Right cardiac atrium (tissue), 5 donors: ENCODE data around the gene GORASP2. TPM values are rescaled to one million over a fixed set of nuclear protein-coding genes. Genes with fewer than 3 reads are reported as not detected.

Source experiments
- ATAC-seq, 2 donors: fragments of 200-7000 bp; cut with Tn5 transposase; one replicate each; pipeline versions ENCODE4 v1.8.0 to v1.9.1; 2020; ENCODE audit warnings: moderate library complexity in 2 of 2, mild to moderate bottlenecking in 1 of 2
- DNase-seq, 3 donors: peaks; one replicate each; pipeline ENCODE4 v3.0.0-alpha.2; 2020
- H3K27ac ChIP-seq: one replicate; pipeline ENCODE4 v1.5.1; 2013; ENCODE audit warnings: mild to moderate bottlenecking, low read length, control low read depth, moderate library complexity
- H3K27me3 ChIP-seq: one replicate; pipeline ENCODE4 v1.6.1; 2013; ENCODE audit not compliant: control insufficient read depth, insufficient read depth
- H3K4me1 ChIP-seq: one replicate; pipeline ENCODE4 v1.6.1; 2013; ENCODE audit warnings: low read length; ENCODE audit not compliant: control insufficient read depth, insufficient read depth
- H3K4me3 ChIP-seq: one replicate; pipeline ENCODE4 v1.5.1; 2013; ENCODE audit warnings: low read length, control low read depth
- H3K9me3 ChIP-seq: one replicate; pipeline ENCODE4 v1.6.1; 2013; ENCODE audit warnings: low read length; ENCODE audit not compliant: control insufficient read depth
- WGBS: extraction: QIAGEN DNeasy Blood & Tissue Kit; methylation state at CpG from one replicate; pipeline ENCODE4 v1.1.7; 2013; 5-methylcytosine and 5-hydroxymethylcytosine counted together
- intact Hi-C, 4 donors: fragments of 100-400 bp; cut with DNase I; formaldehyde crosslinking; loops; one replicate each; pipeline versions ENCODE4 v1.11.0 to v1.14.0; 2022 to 2023
- polyA plus RNA-seq: library from polyadenylated mRNA; stranded (reverse); fragments of 200-250 nt; gene quantifications from one replicate; pipeline ENCODE4 v1.2.3, GENCODE V29; 2013
- total RNA-seq, 4 donors: library from RNA; stranded (reverse); fragmentation: NEBNext Ultra II Directional; extraction: Animal tissue kit (Norgen Biotek cat#: 25700); gene quantifications; one replicate each; pipeline ENCODE4 v1.2.1, GENCODE V29; 2021
- donor health status: healthy with polysubstance abuse.
- donor health status: DM: no; HTN: yes; CAD: no.
- donor health status: DM: no; HTN: no; CAD: no.
- donor health status: DM: no; HTN: yes; CAD: no; lungs with severe emphysema.
- donor health status: DM: yes; HTN: yes; CAD: no.

Gene GORASP2
- total and polyA plus RNA-seq, 5 donors, result 39.5 to 74.7 (median 68.8) TPM

DNA sequence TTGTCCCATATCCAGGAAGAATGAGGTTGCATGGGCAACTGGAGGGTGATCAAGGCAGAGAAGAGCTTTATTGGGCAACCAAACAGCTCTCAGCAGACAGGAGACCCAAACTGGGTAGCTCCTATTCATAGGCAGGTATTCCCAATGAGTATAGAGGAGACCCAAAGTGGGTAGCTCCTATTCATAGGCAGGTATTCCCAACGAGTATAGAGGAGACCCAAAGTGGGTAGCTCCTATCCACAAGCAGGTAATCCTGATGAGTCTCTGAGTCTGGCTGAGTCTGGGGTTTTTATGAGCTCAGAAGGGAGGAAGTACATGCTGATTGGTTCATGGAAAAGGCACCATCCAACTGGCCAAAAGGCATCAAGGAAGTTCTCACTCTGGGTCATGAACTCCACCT lies 5.3 kb upstream of the GORASP2 start:
- Histone ChIP-seq H3K27me3 (no peaks in the 10 kb centered on the region), H3K4me3 (no peak overlapping the region), H3K9me3 (no peaks in the 10 kb centered on the region), H3K4me1 (no peaks in the 10 kb centered on the region), H3K27ac (no peak overlapping the region)
- 86% methylated on average over 1 of the region's 1 CpG for WGBS
- no peak for DNase-seq
- no peak for ATAC-seq
- intact Hi-C loops, result no loop called here

DNA sequence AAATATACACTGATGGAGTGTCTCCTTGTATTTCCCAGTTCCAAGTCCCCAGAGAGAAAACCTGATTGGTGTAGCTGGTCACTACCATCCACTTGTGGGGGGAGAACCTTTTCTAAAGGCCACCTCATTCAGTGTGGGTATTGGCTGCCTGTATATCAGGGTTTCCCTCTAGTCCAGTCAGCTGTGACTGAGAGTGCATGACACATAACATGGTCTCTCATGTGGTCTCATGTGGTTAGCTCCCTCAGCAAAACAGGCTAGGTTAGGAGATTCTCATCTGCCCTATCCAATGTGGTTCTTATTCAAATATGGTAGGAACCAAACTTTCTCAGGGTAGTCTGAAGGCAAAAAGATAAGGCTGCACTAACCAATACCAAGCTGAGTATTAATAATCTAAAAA lies 4.1 kb upstream of the GORASP2 start:
- H3K4me3 ChIP-seq, result no peak overlapping the region
- no peak for DNase-seq
- H3K27ac ChIP-seq, result no peak overlapping the region
- H3K9me3 ChIP-seq, result no peaks in the 10 kb centered on the region
- H3K27me3 ChIP-seq, result no peaks in the 10 kb centered on the region
- intact Hi-C loops, result no loop called here
- ATAC-seq, result no peak
- H3K4me1 ChIP-seq, result no peaks in the 10 kb centered on the region

DNA sequence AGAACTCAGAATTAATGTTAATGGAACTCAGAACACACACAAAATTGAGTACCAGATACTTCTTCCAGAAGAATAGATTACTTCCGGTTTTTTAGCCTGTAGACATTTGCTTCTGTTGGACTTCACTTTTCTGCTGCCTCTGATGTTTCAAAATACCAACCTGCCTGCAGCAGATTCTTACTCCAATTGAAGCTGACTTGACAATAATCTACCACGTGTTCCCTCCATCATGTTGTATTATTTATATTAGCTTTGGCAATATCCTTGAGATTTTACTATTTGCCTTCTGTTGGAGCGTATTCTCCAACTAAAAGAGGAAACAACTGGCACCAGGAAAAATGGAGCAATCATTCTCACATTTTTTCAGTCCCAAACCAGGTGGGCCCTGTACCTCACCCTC lies 3.1 kb upstream of the GORASP2 start:
- intact Hi-C loops, result no loop called here
- H3K4me1 ChIP-seq, result no peaks in the 10 kb centered on the region
- 87% methylated on average over 3 of the region's 3 CpGs for WGBS
- no peak for ATAC-seq
- DNase-seq, result no peak
- H3K27ac ChIP-seq, result no peak overlapping the region
- no peaks in the 10 kb centered on the region for H3K27me3 ChIP-seq
- no peak overlapping the region for H3K4me3 ChIP-seq
- H3K9me3 ChIP-seq, result no peaks in the 10 kb centered on the region

DNA sequence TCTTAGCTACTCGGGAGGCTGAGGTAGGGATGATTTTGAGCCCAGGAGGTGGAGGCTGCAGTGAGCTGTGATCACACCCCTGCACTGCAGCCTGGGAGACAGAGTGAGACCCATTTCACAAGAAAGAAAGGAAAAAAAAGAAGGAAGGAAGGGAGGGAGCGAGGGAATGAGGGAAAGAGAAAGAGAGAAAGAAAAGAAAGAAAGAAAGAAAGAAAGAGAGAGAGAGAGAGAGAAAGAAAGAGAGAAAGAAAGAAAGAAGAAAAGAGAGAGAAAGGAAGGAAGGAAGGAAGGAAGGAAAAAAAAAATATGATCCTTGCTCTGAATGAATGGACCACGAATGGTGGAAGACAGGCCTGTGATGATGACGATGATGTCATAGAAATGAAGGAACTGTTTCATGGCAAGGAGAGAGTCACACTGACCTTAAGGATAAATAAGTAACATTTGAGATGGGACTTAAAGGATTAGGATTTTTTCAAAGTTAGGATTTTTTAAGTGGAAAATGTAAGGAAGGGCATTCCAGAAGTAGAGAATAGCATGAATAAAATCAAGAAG lies 2.2 kb upstream of the GORASP2 start:
- 90% methylated on average over 4 of the region's 4 CpGs for WGBS
- no peaks in the 10 kb centered on the region for H3K27me3 ChIP-seq
- no peaks in the 10 kb centered on the region for H3K4me1 ChIP-seq
- no peak overlapping the region for H3K27ac ChIP-seq
- H3K9me3 ChIP-seq, result no peaks in the 10 kb centered on the region
- ATAC-seq, result no peak
- DNase-seq, result no peak
- intact Hi-C loops, result no loop called here
- H3K4me3 ChIP-seq, result no peak overlapping the region

DNA sequence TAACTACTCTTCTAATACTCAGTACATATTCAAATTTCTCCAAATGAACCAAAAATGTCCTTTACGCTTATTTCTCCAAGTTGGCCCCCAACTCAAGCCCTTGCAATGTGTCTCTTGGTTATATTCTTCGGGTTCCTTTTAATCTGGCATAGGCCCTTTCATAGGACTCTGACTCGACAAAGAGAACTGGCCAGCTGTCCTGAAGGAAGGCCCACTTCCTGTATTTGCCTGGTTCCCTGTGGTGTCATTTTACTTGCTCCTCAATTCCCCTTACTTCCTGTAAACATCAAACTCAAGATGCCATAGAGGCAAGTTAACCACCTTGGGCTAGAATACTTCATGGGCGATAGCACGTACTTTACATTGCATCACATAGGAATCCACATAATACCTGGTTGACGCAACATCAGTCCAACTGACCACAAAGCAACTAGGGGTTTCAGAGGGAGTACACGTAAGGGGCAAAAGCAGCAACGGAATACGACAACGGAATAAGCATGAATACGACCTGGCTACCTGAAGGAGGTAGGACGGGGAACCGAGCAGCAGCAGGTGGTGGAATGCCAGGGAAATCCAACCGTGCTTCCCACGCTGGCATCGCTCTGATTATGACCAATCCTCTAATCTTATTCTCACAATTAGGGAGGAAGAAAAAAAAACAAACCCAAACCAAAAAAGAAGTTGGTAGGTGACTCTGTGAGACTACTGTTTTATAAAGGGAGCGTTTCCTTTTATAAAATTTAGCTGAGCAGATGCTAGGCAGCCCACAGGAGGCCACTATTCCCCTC lies 823 bp upstream of the GORASP2 start:
- ATAC-seq (no peak), DNase-seq (peak in 1 of 3 donors; percentile 59)
- Histone ChIP-seq H3K4me1 (no peaks in the 10 kb centered on the region), H3K27ac (peak overlapping the region; percentile 47), H3K4me3 (peak overlapping the region; percentile 18), H3K27me3 (no peaks in the 10 kb centered on the region), H3K9me3 (no peaks in the 10 kb centered on the region)
- WGBS, result 65% methylated on average over 17 of the region's 17 CpGs
- intact Hi-C loops, result no loop called here

DNA sequence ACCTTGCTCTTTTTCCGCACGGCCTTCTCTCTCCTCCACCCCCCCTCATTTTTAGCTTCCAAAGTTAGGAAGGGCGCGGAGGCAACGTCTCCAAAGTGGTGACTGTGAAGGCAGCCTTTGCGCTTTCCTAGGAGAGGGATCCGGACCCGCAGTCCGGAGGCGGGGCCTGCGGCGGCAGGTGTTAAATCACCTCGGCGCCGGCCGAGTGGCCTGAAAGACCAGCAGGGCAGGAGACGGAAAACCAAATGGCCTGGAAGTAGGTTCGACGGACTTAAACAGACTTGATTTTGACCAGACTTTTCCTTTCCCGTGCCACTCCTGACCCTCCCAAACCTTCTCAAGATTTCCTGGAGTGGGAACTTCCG lies 615 bp downstream of the GORASP2 start:
- 0% methylated on average over 21 of the region's 21 CpGs for WGBS
- Histone ChIP-seq H3K4me3 (peak overlapping the region; percentile 70), H3K4me1 (no peaks in the 10 kb centered on the region), H3K27me3 (no peaks in the 10 kb centered on the region), H3K9me3 (no peaks in the 10 kb centered on the region), H3K27ac (peak overlapping the region; percentile 62)
- peak; percentile 47 to 77 (median 77) for DNase-seq
- intact Hi-C loops, result no loop called here
- peak; percentile 6 for ATAC-seq

DNA sequence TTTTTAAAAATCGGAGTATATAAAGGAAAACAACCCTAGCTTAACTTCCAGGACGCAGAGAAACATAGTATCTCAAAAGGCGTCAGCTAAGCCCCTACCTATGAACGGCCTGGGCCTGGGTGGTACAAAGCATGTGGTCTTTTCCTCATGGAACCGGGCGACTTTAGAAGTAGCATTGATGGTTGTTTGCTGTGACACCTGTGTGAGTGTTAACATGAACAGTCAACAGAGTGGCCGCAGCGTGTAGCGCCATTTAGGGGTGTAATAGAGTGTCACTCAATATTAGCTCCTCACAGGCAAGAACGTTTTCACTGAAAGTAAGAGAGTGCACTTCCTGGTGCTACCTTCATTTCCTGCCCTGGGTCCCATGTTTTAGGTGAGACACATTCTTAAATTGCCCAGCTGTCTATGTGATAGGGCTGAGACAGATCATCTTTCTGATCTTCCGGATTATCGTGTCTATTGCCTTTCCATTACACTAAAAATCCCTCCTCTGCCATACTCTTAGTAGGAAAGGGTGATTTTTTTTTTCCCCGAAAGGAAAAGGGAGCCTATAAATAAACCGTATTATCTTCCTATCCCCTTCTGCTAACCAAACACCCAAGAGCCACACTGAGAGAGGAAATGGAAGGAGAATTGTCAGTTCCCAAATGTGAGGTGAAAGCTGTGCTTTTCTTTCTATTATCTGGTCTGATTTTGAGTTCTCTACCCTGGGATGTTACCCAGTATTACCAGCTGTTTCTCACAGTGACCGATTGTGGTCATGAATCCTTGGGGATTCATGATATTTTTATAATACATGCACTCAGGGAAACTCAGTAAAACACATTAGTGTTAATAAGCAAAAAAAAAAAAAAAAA lies 1.3 kb downstream of the GORASP2 start:
- Histone ChIP-seq H3K9me3 (no peaks in the 10 kb centered on the region), H3K27me3 (no peaks in the 10 kb centered on the region), H3K27ac (peak overlapping the region; percentile 57), H3K4me1 (no peaks in the 10 kb centered on the region), H3K4me3 (peak overlapping the region; percentile 70)
- 2% methylated on average over 15 of the region's 15 CpGs for WGBS
- ATAC-seq (peak in 1 of 2 donors; percentile 1), DNase-seq (peak in 1 of 3 donors; percentile 33)
- intact Hi-C loops, result no loop called here

DNA sequence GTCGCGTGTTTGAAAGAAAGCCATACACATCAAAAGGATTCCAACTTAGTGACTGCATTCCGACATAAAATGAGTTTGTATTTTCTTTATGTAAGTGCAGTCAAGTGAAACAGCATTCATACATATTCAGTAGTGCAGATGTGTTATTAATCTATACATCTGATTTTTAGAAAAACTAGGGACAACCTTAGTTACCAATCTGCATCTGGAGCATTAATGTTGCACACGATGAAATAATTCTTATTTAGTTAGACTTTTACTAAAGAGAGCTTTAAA lies 1.9 kb downstream of the GORASP2 start:
- H3K9me3 ChIP-seq, result no peaks in the 10 kb centered on the region
- no peak for DNase-seq
- ATAC-seq, result no peak
- intact Hi-C loops, result no loop called here
- no peaks in the 10 kb centered on the region for H3K4me1 ChIP-seq
- H3K27ac ChIP-seq, result no peak overlapping the region
- 29% methylated on average over 4 of the region's 4 CpGs for WGBS
- H3K27me3 ChIP-seq, result no peaks in the 10 kb centered on the region
- H3K4me3 ChIP-seq, result peak overlapping the region; percentile 70

DNA sequence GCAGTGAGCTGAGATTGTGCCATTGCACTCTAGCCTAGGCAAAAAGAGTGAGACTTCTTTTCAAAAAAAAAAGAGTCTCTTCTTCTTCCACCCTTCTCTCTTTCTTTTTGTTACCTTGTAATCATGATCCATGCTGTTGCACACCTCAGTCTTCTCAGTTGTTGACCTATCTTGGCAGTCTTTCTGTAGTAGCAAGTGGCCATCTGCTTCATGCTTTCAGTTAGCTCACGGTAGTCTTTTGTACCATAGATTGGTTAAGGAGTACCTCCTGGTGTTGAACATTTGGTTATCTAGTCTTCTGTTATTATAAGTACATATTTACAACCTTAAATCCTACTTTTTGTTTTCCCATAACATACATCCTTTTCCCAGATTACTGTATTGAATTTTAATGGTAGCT lies 3.1 kb downstream of the GORASP2 start:
- Histone ChIP-seq H3K9me3 (no peaks in the 10 kb centered on the region), H3K4me1 (no peaks in the 10 kb centered on the region), H3K27ac (no peak overlapping the region), H3K27me3 (no peaks in the 10 kb centered on the region), H3K4me3 (no peak overlapping the region)
- ATAC-seq (no peak), DNase-seq (no peak)
- intact Hi-C loops, result no loop called here
- WGBS, result 65% methylated on average over 1 of the region's 1 CpG

DNA sequence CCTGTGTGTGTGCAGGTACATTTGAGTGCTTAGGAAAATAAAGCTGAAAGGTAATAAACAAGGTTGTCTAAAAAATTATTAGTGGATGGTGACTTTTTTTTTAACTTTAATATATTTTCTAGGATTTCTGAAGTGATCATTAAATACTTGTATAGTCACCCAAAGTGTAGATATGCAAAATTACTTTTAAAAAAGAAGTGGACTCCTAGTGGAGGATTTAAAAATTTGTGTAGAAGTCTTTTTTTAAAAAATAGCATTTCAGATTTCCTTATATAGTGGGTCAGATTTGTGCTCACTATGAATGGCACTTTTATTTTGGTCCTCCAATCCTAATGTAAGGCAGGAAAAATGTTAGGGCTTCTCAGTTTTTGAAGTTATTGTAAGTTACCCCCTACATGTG lies 3.9 kb downstream of the GORASP2 start:
- H3K27me3 ChIP-seq, result no peaks in the 10 kb centered on the region
- no peak for ATAC-seq
- no peak overlapping the region for H3K4me3 ChIP-seq
- DNase-seq, result no peak
- no peaks in the 10 kb centered on the region for H3K4me1 ChIP-seq
- H3K27ac ChIP-seq, result no peak overlapping the region
- intact Hi-C loops, result no loop called here
- H3K9me3 ChIP-seq, result no peaks in the 10 kb centered on the region

DNA sequence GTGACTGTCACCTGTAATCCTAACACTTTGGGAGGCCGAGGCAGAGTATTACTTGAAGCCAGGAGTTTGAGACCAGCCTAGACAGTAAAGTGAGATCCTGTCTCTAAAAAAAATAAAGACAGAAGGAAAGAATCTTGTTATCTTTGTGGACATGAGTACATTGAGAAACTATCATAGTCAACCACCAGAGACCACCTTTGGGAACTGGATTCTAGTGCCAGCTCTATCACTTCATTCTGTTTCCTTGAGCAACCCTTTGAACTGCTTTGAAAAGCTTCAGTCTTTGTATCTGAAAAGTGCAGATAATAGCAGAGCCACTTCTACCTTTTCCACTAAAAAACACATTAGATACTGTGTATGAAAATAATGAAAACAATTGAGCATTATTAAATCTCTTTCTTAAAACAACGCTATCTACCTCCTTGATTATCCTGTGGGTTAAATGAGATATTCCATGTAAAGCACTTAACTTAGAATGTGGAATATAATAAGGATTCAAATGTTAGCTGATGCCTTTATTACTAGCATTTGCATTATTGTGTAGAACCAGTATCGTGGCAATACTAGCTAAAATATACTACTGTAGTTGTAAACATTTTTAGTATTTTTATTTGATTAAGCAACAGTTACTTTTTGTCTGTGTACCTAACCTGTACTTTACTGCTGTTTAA lies 8.8 kb downstream of the GORASP2 start:
- no peak for DNase-seq
- Histone ChIP-seq H3K27me3 (no peaks in the 10 kb centered on the region), H3K27ac (no peak overlapping the region), H3K4me1 (peaks cover 2% of the 10 kb centered on the region), H3K4me3 (no peak overlapping the region), H3K9me3 (no peaks in the 10 kb centered on the region)
- WGBS, result 60% methylated on average over 3 of the region's 3 CpGs
- intact Hi-C loops, result no loop called here
- no peak for ATAC-seq
